Bronchial epithelial cell (primary cell): ENCODE data around the gene AGPAT1. TPM values are rescaled to one million over a fixed set of nuclear protein-coding genes. Genes with fewer than 3 reads are reported as not detected.
A peak's percentile ranks its signal among the peaks of the same experiment; 100 is the strongest.
"Not testable (repeated sequence)": the region's sequence is repeated elsewhere in the genome, so short reads cannot be mapped to it uniquely, and the experiment has no call there.

ENCODE experiments used
- DNase-seq: peaks from one replicate; pipeline ENCODE4 v3.0.0-alpha.2; 2010; ENCODE audit warnings: low read depth
- FAIRE-seq: peaks from 2 replicates; lab custom pipeline; 2011; peaks lifted over from hg19 to GRCh38; lab: Jason Lieb, UNC
- H3K27me3 ChIP-seq: 2 replicates; pipeline ENCODE4 v1.5.1; 2011; ENCODE audit warnings: low read length; ENCODE audit not compliant: control insufficient read depth, insufficient read depth
- H3K36me3 ChIP-seq: 2 replicates; pipeline ENCODE4 v1.5.1; 2011; ENCODE audit warnings: low read length; ENCODE audit not compliant: control insufficient read depth, insufficient read depth
- H3K4me3 ChIP-seq: 2 replicates; pipeline ENCODE4 v1.5.1; 2011; ENCODE audit warnings: mild to moderate bottlenecking, low read depth, low read length, control low read depth
- total RNA-seq: library from RNA; depleted of rRNA; stranded (reverse); fragments of >200 nt; gene quantifications from 2 replicates; pipeline ENCODE4 v1.2.1, GENCODE V29; 2014
- TF ChIP-seq, protein P1 (sequence below): IDR thresholded peaks from 2 replicates; pipeline ENCODE4 v1.5.1; 2011; ENCODE audit warnings: mild to moderate bottlenecking, moderate library complexity, low read length, control low read depth, inconsistent platforms; ENCODE audit not compliant: insufficient read depth, severe bottlenecking

The AGPAT1 gene
- total RNA-seq, 1 donor from 2014 or later, result 5.8 TPM

GRCh38 chr6:32195902-32196681 is 20.2 kb upstream of the AGPAT1 start:
- TF ChIP-seq, protein P1, sequence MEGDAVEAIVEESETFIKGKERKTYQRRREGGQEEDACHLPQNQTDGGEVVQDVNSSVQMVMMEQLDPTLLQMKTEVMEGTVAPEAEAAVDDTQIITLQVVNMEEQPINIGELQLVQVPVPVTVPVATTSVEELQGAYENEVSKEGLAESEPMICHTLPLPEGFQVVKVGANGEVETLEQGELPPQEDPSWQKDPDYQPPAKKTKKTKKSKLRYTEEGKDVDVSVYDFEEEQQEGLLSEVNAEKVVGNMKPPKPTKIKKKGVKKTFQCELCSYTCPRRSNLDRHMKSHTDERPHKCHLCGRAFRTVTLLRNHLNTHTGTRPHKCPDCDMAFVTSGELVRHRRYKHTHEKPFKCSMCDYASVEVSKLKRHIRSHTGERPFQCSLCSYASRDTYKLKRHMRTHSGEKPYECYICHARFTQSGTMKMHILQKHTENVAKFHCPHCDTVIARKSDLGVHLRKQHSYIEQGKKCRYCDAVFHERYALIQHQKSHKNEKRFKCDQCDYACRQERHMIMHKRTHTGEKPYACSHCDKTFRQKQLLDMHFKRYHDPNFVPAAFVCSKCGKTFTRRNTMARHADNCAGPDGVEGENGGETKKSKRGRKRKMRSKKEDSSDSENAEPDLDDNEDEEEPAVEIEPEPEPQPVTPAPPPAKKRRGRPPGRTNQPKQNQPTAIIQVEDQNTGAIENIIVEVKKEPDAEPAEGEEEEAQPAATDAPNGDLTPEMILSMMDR, result no peak
- H3K27me3 ChIP-seq, result no peaks in the 10 kb centered on the region
- H3K36me3 ChIP-seq, result no peaks in the 10 kb centered on the region
- DNase-seq (peak; percentile 42), FAIRE-seq (no peak)
- peak overlapping the region; percentile 54 for H3K4me3 ChIP-seq

- peak; percentile 97 for DNase-seq
- TF ChIP-seq, protein P1, result peak; percentile 53
- FAIRE-seq, result no peak
- H3K27me3 ChIP-seq, result no peaks in the 10 kb centered on the region
- H3K36me3 ChIP-seq, result no peaks in the 10 kb centered on the region
- H3K4me3 ChIP-seq, result peak overlapping the region; percentile 54
These were observed 19.7 kb upstream of the AGPAT1 start for GRCh38 chr6:32195652-32195901.

- DNase-seq (peak; percentile 53), FAIRE-seq (no peak)
- TF ChIP-seq, protein P1, result peak; percentile 62
- Histone ChIP-seq H3K4me3 (peak overlapping the region; percentile 36), H3K27me3 (no peaks in the 10 kb centered on the region), H3K36me3 (no peaks in the 10 kb centered on the region)
These were observed 19.2 kb upstream of the AGPAT1 start for GRCh38 chr6:32194825-32195651.

DNA sequence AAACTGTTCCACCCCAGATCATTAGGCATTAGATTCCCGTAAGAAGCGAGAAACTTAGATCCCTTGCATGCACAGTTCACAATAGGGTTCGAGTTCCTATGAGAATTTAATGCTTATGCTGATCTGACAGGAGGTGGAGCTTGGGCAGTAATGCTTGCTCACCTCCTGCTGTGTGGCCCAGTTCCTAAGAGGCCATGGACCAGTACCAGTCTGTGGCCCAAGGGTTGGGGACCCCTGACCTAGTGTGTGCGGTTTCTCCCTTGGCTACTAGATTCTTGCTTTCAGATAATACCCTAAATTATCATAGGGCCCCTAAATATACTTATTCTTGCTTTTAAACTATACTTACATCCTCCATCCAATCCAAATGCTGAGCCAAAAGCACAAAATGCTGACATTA is 18.5 kb upstream of the AGPAT1 start:
- FAIRE-seq, result no peak
- no peak overlapping the region for H3K4me3 ChIP-seq
- DNase-seq, result no peak

DNA sequence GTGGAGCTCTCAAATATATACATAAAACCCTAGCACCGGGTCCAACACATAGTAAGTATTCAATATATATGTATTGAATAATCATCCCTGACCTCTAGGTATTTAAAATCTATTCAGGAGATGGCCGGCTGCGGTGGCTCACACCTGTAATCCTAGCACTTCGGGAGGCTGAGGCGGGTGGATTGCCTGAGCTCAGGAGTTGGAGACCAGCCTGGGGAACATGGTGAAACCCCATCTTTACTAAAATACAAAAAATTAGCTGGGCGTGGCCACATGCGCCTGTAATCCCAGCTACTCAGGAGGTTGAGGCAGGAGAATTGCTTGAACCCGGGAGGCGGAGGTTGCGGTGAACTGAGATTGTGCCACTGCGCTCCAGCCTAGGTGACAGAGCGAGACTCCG is 17.2 kb upstream of the AGPAT1 start:
- not testable (repeated sequence) for H3K27me3 ChIP-seq, H3K4me3 ChIP-seq, DNase-seq, H3K36me3 ChIP-seq, FAIRE-seq

More for the DNA sequence above, 18.5 kb upstream of the AGPAT1 start:
- no peaks in the 10 kb centered on the region for H3K27me3 ChIP-seq
- H3K36me3 ChIP-seq, result no peaks in the 10 kb centered on the region
- TF ChIP-seq, protein P1, result no peak

DNA sequence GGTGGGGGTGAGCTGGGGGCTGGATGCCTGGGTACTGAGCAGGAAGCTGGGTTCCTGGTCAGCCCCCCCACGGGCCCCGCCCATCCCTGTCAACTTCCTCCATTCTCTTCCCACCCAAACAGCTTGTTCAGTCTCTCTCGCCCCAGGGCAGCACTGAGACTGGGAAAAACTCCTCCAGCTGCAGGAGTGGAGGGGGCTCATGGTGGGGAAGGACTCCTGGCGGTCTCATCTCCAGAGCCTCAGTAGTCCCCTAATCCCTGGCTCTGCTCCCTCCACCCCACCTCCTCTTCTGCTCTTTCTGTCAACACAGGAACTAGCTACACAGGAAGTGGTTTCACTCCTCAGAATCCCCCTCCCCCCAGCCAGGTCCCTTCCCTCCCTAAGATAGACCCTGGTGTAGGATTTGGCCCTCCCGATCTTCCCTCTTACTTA is 16.7 kb upstream of the AGPAT1 start, which contains the start of gene GPSM3:
TSS of gene GPSM3 (minus strand) at position 36 of the 432 bp plus-strand sequence. CDS start 130 bp downstream, outside the sequence.
- TF ChIP-seq, protein P1, result no peak
- DNase-seq (peak; percentile 47), FAIRE-seq (no peak)
- no peaks in the 10 kb centered on the region for H3K27me3 ChIP-seq
- H3K4me3 ChIP-seq, result no peak within 1 kb of the TSS
- peaks cover 2% of the 10 kb centered on the region for H3K36me3 ChIP-seq
